ENCODE results near the gene MAST4. TPM values are rescaled to one million over a fixed set of nuclear protein-coding genes. Genes with fewer than 3 reads are reported as not detected.

Gene MAST4
- total RNA-seq, 4 donors from 2014 or later: 19.5 to 44.1 (median 24.1) TPM

- Histone ChIP-seq H3K27me3 (no peaks in the 10 kb centered on the region), H3K27ac (no peak overlapping the region), H3K4me1 (peaks cover 0 to 36% (median 5%) of the 10 kb centered on the region in 4 donors), H3K4me3 (no peak overlapping the region), H3K36me3 (no peaks in the 10 kb centered on the region), H3K9me3 (no peaks in the 10 kb centered on the region)
- WGBS, 2 donors: 81 to 89% methylated on average over 4 of the region's 4 CpGs
- TF ChIP-seq CTCF (IDR thresholded peaks at IDR 0.05) (no peak), EP300 (IDR thresholded peaks at IDR 0.05) (no peak), POLR2A (IDR thresholded peaks at IDR 0.05) (no peak)
- no peak for DNase-seq (ENCODE audit: low spot score in 2 of 2)
These were observed 439.0 kb downstream of the MAST4 start for GRCh38 chr5:67035098-67035740.

GRCh38 chr5:67037171-67037570, 441.0 kb downstream of the MAST4 start:
- peaks cover 0 to 18% (median 2%) of the 10 kb centered on the region in 4 donors for H3K4me1 ChIP-seq
- TF ChIP-seq CTCF (IDR thresholded peaks at IDR 0.05) (no peak), POLR2A (IDR thresholded peaks at IDR 0.05) (no peak), EP300 (IDR thresholded peaks at IDR 0.05) (no peak)

GRCh38 chr5:67038817-67039603, 442.8 kb downstream of the MAST4 start:
- no peak for DNase-seq (ENCODE audit: low spot score in 2 of 2)
- H3K27me3 ChIP-seq: no peaks in the 10 kb centered on the region
- TF ChIP-seq POLR2A (IDR thresholded peaks at IDR 0.05) (no peak), CTCF (IDR thresholded peaks at IDR 0.05) (no peak), EP300 (IDR thresholded peaks at IDR 0.05) (no peak)
- no peak overlapping the region for H3K27ac ChIP-seq
- no peak overlapping the region for H3K4me3 ChIP-seq
- 65 to 71% methylated on average over 4 of the region's 4 CpGs for WGBS, 2 donors
- H3K9me3 ChIP-seq: no peaks in the 10 kb centered on the region
- H3K4me1 ChIP-seq: peaks cover 0 to 4% (median 2%) of the 10 kb centered on the region in 4 donors
- H3K36me3 ChIP-seq: no peaks in the 10 kb centered on the region

More at GRCh38 chr5:67037171-67037570, 441.0 kb downstream of the MAST4 start:
- WGBS, 2 donors: 76 to 79% methylated on average over 1 of the region's 1 CpG
- no peaks in the 10 kb centered on the region for H3K36me3 ChIP-seq
- H3K27me3 ChIP-seq: no peaks in the 10 kb centered on the region
- H3K9me3 ChIP-seq: no peaks in the 10 kb centered on the region
- DNase-seq (ENCODE audit: low spot score in 2 of 2): no peak
- H3K27ac ChIP-seq: no peak overlapping the region
- no peak overlapping the region for H3K4me3 ChIP-seq

GRCh38 chr5:67042176-67043003, 446.2 kb downstream of the MAST4 start:
- peaks cover 0 to 8% (median 2%) of the 10 kb centered on the region in 4 donors for H3K4me1 ChIP-seq
- no peak overlapping the region for H3K4me3 ChIP-seq
- DNase-seq (ENCODE audit: low spot score in 2 of 2): no peak
- WGBS, 2 donors: 54 to 60% methylated on average over 12 of the region's 12 CpGs
- no peaks in the 10 kb centered on the region for H3K27me3 ChIP-seq
- H3K36me3 ChIP-seq: no peaks in the 10 kb centered on the region
- no peak for TF ChIP-seq CTCF (IDR thresholded peaks at IDR 0.05)
- no peak for TF ChIP-seq EP300 (IDR thresholded peaks at IDR 0.05)
- no peak for TF ChIP-seq POLR2A (IDR thresholded peaks at IDR 0.05)
- H3K27ac ChIP-seq: no peak overlapping the region
- no peaks in the 10 kb centered on the region for H3K9me3 ChIP-seq

All from tibial nerve (tissue), 4 donors.